Measurements from ENCODE around the gene FBF1. TPM values are rescaled to one million over a fixed set of nuclear protein-coding genes. Genes with fewer than 3 reads are reported as not detected.

The FBF1 gene
- total RNA-seq, 1 donor from 2014 or later: 27.5 TPM

DNA sequence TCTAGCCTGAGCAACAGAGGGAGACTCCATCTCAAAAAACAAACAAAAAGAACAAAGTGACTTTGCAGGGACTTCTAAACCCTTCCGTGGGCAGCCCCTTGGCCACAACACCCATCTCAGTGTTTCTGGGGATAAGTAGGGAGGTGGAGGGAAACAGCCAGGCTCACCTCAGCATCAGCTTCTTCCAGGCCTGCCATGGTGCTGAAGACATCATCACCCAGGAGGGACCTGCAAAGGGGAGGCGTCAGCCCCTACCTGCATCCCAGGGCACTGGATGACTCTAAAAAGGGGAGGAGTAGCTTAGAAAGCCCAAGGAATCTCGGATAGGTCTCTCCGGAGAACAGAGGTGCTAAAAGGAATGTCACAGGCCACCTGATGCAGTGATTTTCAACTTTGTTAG, 9.8 kb downstream of the FBF1 start:
- TF ChIP-seq, protein P1, sequence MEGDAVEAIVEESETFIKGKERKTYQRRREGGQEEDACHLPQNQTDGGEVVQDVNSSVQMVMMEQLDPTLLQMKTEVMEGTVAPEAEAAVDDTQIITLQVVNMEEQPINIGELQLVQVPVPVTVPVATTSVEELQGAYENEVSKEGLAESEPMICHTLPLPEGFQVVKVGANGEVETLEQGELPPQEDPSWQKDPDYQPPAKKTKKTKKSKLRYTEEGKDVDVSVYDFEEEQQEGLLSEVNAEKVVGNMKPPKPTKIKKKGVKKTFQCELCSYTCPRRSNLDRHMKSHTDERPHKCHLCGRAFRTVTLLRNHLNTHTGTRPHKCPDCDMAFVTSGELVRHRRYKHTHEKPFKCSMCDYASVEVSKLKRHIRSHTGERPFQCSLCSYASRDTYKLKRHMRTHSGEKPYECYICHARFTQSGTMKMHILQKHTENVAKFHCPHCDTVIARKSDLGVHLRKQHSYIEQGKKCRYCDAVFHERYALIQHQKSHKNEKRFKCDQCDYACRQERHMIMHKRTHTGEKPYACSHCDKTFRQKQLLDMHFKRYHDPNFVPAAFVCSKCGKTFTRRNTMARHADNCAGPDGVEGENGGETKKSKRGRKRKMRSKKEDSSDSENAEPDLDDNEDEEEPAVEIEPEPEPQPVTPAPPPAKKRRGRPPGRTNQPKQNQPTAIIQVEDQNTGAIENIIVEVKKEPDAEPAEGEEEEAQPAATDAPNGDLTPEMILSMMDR (conservative IDR thresholded peaks at IDR 0.05): no peak
- Mint-ChIP-seq H3K36me3 (no peaks in the 10 kb centered on the region), H3K4me1 (ENCODE audit: unreplicated experiment) (no peaks in the 10 kb centered on the region), H3K4me3 (no peak overlapping the region), H3K27me3 (no peaks in the 10 kb centered on the region), H3K9me3 (no peaks in the 10 kb centered on the region), H3K27ac (no peak overlapping the region)
- DNase-seq (ENCODE audit: extremely low spot score, unreplicated experiment): no peak

DNA sequence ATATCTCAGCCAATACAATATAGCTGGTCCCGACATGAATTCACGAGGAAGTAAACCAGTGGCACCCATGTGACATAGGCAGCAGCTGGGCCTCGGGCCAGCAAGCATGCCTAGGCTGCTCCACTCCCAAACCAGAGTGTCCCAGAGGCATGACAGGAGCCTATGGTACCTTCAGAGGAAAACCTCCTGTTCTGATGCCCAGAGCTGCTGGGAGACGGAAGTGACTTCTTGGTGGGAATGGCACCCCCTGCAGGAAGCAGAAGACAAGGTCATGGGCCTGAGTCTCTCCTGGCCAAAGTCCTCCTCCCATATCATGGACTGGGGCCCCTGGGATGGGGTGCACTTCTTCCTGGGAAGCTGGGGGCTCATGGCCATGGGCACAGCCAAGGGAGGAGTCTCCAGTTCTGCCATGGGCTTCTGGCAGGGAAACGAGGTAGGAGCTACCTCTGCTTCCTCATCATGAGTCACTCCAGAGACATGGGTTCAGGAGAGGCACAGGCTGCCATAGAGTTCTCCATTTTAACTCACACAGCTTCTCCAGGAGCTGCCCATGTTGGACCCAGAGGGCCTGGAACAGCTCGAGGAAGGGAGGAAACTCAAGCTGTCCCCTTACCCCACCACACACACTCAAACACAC, 13.4 kb downstream of the FBF1 start:
- DNase-seq (ENCODE audit: extremely low spot score, unreplicated experiment): no peak
- Mint-ChIP-seq H3K4me3 (no peak overlapping the region), H3K9me3 (no peaks in the 10 kb centered on the region), H3K36me3 (no peaks in the 10 kb centered on the region), H3K27ac (no peak overlapping the region), H3K4me1 (ENCODE audit: unreplicated experiment) (no peaks in the 10 kb centered on the region), H3K27me3 (no peaks in the 10 kb centered on the region)
- TF ChIP-seq, protein P1 (conservative IDR thresholded peaks at IDR 0.05): peak; percentile 61

DNA sequence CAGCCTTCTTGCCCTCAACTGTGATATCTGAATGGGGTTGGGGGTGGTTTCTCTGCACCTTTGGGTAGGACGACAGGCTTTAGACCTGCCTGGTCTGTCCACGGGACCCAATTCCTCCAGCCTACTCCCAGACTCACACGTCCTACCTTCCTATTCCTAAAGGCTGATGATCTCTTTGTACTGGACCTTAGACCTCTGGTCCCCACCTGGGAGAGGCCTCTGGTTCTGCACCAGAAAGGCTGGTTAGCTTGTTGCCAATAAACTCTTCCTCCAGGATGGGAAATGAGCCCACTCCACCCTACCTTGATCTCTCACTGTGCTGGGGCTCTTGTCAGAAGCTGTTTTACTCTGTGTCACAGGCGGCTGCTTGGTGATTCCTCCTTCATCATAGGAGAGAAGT, 14.4 kb downstream of the FBF1 start:
- no peaks in the 10 kb centered on the region for H3K36me3 Mint-ChIP-seq
- no peaks in the 10 kb centered on the region for H3K27me3 Mint-ChIP-seq
- H3K9me3 Mint-ChIP-seq: no peaks in the 10 kb centered on the region
- no peaks in the 10 kb centered on the region for H3K4me1 Mint-ChIP-seq (ENCODE audit: unreplicated experiment)
- H3K4me3 Mint-ChIP-seq: no peak overlapping the region
- TF ChIP-seq, protein P1 (conservative IDR thresholded peaks at IDR 0.05): no peak
- H3K27ac Mint-ChIP-seq: no peak overlapping the region
- no peak for DNase-seq (ENCODE audit: extremely low spot score, unreplicated experiment)

DNA sequence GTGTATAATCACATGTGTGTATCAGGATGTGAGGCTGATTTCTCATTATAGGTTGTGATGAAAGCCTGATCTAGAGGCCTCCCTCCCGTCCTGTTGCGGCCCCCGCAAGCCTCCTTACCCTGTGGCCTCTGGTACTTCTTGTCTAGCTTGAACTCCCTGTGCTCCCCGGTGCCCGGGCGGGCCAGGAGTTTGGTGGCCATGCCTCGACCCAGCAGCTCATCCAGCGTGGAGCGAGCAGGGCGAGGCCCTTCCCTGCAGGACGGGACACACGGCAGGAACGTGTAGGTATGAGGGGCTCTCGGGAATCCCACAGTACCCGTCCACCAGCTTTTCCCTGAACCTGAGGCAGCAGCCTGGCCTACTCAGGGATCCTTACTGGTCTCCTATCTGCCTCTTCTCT, 14.9 kb downstream of the FBF1 start:
- DNase-seq (ENCODE audit: extremely low spot score, unreplicated experiment): no peak
- TF ChIP-seq, protein P1 (conservative IDR thresholded peaks at IDR 0.05): no peak
- no peaks in the 10 kb centered on the region for H3K4me1 Mint-ChIP-seq (ENCODE audit: unreplicated experiment)
- no peak overlapping the region for H3K27ac Mint-ChIP-seq
- H3K36me3 Mint-ChIP-seq: no peaks in the 10 kb centered on the region
- H3K9me3 Mint-ChIP-seq: no peaks in the 10 kb centered on the region
- H3K4me3 Mint-ChIP-seq: no peak overlapping the region
- H3K27me3 Mint-ChIP-seq: no peaks in the 10 kb centered on the region

DNA sequence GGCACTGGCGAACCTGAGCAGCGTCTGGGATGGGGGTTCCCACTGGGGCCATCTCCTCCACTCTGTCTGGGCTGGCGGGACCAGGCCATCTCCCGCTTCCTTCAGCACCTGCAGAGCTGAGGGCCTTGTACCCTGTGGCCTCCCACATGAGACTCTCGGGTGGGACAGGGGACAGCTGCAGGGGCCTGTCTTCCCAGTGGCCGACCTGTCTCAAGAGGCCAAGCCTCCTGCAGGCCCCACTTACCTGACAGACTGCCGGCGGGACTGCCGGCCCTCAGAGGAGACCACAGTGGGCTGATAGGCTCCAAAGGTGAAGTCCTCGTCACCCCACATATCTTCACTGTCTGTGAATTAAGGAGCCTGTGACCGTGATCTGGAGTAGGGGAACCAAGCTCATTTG, 15.7 kb downstream of the FBF1 start:
- Mint-ChIP-seq H3K27ac (no peak overlapping the region), H3K36me3 (no peaks in the 10 kb centered on the region), H3K9me3 (no peaks in the 10 kb centered on the region), H3K4me3 (no peak overlapping the region), H3K4me1 (ENCODE audit: unreplicated experiment) (no peaks in the 10 kb centered on the region), H3K27me3 (no peaks in the 10 kb centered on the region)
- DNase-seq (ENCODE audit: extremely low spot score, unreplicated experiment): no peak
- TF ChIP-seq, protein P1 (conservative IDR thresholded peaks at IDR 0.05): no peak
